ENCODE results near the gene AP3S2.
"Not testable (repeated sequence)": the region's sequence is repeated elsewhere in the genome, so short reads cannot be mapped to it uniquely, and the experiment has no call there.

Gene AP3S2

DNA sequence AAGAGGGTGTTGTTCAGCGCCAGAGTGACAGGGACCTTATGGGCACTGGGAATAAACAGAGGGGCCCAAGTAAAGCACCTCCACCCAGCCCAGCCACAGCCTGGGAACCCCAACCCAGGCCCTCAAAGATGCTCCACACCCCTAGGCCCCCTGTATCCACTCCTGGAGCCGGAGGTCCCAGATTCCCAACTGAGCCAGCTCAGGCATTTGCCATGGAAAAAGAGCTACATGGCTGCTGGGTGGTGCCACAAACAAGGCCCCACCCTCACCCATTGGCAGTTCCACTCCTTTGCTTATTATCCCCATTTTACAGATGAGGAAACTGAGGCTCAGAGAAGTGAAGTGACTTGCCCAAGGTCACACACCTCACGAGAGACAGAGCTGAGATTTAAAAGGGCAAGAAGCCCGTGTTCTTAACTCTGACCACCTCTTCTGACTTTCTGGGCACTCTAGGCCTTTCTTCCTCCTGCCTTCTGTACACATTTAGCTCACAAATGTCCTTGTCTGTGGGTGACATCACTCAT is 96.1 kb downstream of the AP3S2 start:
- DNase-seq = no peak

GRCh38 chr15:89795996-89796395 is 97.8 kb downstream of the AP3S2 start:
- DNase-seq = no peak

GRCh38 chr15:89794627-89795241 is 99.1 kb downstream of the AP3S2 start:
- DNase-seq = no peak

DNA sequence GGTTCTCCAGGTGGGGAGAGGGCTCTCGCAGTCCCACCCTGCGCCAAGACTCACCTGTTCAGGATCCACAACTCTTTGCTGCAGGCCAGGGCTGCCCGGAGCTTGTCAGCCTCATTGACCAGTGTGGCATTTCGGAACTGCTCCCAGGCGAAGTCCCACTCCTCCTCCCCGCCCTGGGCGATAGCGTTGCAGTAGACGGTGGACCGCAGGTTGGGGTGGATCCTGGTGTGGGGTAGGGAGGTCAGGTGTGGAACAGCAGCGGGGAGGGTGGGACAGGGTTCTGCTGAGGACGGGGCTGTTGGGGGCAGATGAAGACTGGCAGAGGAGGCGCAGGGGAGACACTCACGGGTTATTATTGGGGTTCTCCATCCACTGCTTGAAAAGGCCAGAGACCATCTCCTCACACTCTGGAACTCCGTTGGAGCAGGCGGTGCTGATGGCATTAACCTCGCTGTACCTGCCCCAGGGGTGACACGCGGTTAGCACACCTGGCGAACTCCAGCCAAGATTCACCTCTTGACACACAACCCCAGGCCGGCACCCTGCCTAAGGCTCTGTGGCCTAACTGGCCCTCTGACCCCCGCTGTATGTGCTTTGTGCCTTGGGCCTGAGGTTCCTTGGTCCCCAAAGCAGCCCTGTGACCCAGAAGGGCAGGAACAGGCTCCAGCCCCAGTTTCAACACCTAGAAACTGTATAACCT is 101.5 kb downstream of the AP3S2 start:
- DNase-seq = no peak

- DNase-seq = no peak
These were observed 103.1 kb downstream of the AP3S2 start for GRCh38 chr15:89790661-89791060.

- no peak for DNase-seq
These were observed 103.6 kb downstream of the AP3S2 start for GRCh38 chr15:89790206-89790605.

DNA sequence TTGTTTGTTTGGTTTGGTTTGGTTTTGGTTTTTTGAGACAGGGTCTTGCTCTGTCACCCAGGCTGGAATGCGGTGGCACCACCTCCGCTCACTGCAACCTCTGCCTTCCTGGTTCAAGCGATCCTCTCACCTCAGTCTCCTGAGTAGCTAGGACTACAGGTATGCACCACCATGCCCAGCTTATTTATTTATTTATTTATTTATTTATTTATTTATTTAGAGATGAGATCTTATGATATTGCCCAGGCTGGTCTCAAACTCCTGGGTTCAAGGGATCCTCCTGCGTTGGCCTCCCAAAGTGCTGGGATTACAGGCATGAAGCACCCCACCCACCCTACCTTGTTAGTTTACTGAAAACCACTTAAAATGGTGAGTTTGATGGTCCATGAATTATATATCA is 105.2 kb downstream of the AP3S2 start:
- DNase-seq = not testable (repeated sequence)

GRCh38 chr15:89787944-89788343 is 105.8 kb downstream of the AP3S2 start:
- DNase-seq = no peak

- DNase-seq = no peak
These were observed 108.0 kb downstream of the AP3S2 start for GRCh38 chr15:89785774-89786140.

- no peak for DNase-seq
These were observed 108.6 kb downstream of the AP3S2 start for GRCh38 chr15:89785064-89785773.

GRCh38 chr15:89784686-89784960 is 109.2 kb downstream of the AP3S2 start:
- DNase-seq = no peak

DNA sequence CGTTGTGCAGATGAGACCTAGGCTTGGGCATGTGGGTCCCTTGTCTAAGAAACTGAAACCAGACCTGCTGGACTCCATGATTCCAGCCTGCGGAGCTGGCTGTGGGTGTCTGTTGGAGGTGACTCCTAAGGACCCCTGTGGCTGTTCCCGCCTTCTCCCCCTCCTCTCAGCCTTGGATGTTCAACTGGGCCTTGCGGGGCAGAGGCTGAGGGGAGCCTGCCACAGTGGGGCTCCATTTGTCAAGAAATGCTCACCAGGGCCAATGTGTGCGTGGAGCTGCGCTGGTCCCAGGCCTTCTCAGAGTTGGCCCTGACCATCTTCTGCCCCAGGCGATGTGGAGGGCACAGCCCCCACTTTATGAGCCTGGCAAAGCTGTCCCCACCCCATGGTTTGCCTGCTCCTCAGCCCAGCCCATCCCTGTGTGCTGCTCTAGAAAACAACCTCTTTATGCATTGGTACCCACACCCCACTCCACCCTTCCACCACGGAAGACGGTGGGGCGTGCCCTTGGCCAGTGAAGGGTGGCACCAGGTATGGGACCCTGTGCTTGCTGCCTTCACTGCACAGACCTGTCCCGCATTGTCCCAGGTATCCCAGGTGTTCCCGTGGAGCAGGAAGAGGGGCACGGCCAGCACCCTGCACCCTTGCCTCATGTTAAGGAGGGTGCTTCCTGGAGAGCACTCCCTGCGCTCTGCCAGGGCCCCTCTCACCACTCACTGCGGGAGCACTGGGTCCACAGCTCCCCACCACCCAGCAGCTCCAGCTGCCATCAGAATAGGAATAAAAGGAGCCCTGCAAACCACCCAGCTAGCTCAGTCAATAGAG is 109.7 kb downstream of the AP3S2 start:
- no peak for DNase-seq

GRCh38 chr15:89783111-89783860 is 110.5 kb downstream of the AP3S2 start:
- no peak for DNase-seq

- DNase-seq = not testable (repeated sequence)
These were observed 111.2 kb downstream of the AP3S2 start for GRCh38 chr15:89782619-89782950.

GRCh38 chr15:89781891-89782618 is 111.7 kb downstream of the AP3S2 start:
- DNase-seq = no peak

DNA sequence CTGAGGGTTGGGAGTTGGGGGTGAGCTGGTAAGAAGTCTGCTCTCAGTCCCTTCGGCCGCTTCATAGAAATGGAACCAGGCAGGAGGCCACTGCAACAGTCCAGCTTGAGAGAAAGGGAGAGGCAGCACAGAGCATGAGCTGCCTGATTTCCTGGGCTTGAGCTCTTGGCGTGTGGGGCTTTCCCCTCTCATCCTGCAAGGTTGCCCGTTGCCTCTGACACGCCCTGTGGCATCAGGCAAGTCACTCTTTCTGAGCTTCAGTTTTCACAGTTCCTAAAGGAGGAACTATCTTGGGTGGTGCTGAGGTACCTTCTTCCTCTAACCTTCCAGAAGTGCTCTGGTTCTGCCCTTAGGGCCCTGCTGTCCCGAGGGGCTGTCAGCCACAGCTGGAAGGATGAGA is 112.7 kb downstream of the AP3S2 start:
- no peak for DNase-seq

GRCh38 chr15:89780601-89781000 is 113.2 kb downstream of the AP3S2 start:
- no peak for DNase-seq
